CD4-positive, CD25-positive, alpha-beta regulatory T cell (primary cell): ENCODE measurements around the gene NPDC1. TPM values are rescaled to one million over a fixed set of nuclear protein-coding genes. Genes with fewer than 3 reads are reported as not detected.
"Not testable (repeated sequence)": the region's sequence is repeated elsewhere in the genome, so short reads cannot be mapped to it uniquely, and the experiment has no call there.

Experiments
- ATAC-seq, 2 donors: fragments of 150-1000 bp; cut with Tn5 transposase; one replicate each; pipeline ENCODE4 v1.10.0; 2021; ENCODE audit warnings: low read depth in 2 of 2, moderate number of reproducible peaks in 2 of 2, moderate library complexity in 1 of 2
- DNase-seq, 3 donors: peaks; one replicate each; pipeline versions ENCODE4 v3.0.0 to v3.0.0-alpha.2; 2012 to 2022; ENCODE audit warnings: mixed read lengths in 1 of 3
- H3K27ac ChIP-seq: one replicate; pipeline ENCODE4 v1.7.0; 2013; ENCODE audit warnings: mild to moderate bottlenecking, low read length; ENCODE audit not compliant: insufficient read depth, poor library complexity, severe bottlenecking
- H3K27me3 ChIP-seq: one replicate; pipeline ENCODE4 v1.7.0; 2013; ENCODE audit warnings: low read length; ENCODE audit not compliant: control insufficient read depth, insufficient read depth
- H3K36me3 ChIP-seq: one replicate; pipeline ENCODE4 v1.7.0; 2013; ENCODE audit warnings: mild to moderate bottlenecking, low read length, moderate library complexity; ENCODE audit not compliant: control insufficient read depth, insufficient read depth
- H3K4me1 ChIP-seq: 2 replicates; pipeline ENCODE4 v1.7.0; 2013; ENCODE audit warnings: mild to moderate bottlenecking, low read length; ENCODE audit not compliant: insufficient read depth, control insufficient read depth, poor library complexity, severe bottlenecking
- H3K4me3 ChIP-seq: one replicate; pipeline ENCODE4 v1.7.0; 2013; ENCODE audit warnings: low read depth, mild to moderate bottlenecking, low read length, moderate library complexity
- H3K9me3 ChIP-seq, 2 experiments: 1 replicate in 1 of 2; 2 replicates in 1 of 2; pipeline ENCODE4 v1.7.0; 2013; ENCODE audit warnings: low read length in 2 of 2, mild to moderate bottlenecking in 1 of 2, moderate library complexity in 1 of 2; ENCODE audit not compliant: control insufficient read depth in 2 of 2
- H3K27ac Mint-ChIP-seq, 3 donors: one replicate each; pipeline ENCODE4 v1.8.0; 2020 to 2022; ENCODE audit warnings: mild to moderate bottlenecking in 3 of 3, mixed read lengths in 3 of 3, moderate library complexity in 2 of 3
- H3K27me3 Mint-ChIP-seq: one replicate; pipeline ENCODE4 v1.8.0; 2022; ENCODE audit warnings: mild to moderate bottlenecking, mixed read lengths
- H3K36me3 Mint-ChIP-seq: one replicate; pipeline ENCODE4 v1.8.0; 2020; ENCODE audit warnings: mixed read lengths
- H3K4me1 Mint-ChIP-seq, 4 donors: one replicate each; pipeline ENCODE4 v1.8.0; 2020 to 2022; ENCODE audit warnings: mixed read lengths in 4 of 4, mild to moderate bottlenecking in 1 of 4
- H3K4me3 Mint-ChIP-seq, 4 donors: one replicate each; pipeline ENCODE4 v1.8.0; 2020 to 2022; ENCODE audit warnings: mild to moderate bottlenecking in 4 of 4, mixed read lengths in 4 of 4, moderate library complexity in 3 of 4
- H3K9me3 Mint-ChIP-seq, 7 donors: one replicate each; pipeline ENCODE4 v1.8.0; 2020 to 2022; ENCODE audit warnings: mixed read lengths in 7 of 7, mild to moderate bottlenecking in 3 of 7, moderate library complexity in 2 of 7
- polyA plus RNA-seq, 4 donors: library from polyadenylated mRNA; unstranded; fragments of 300-500 nt; fragmentation: Illumina TruSeq; gene quantifications; one replicate each; pipeline ENCODE4 v1.2.3, GENCODE V29; 2021
- total RNA-seq: library from RNA; stranded (reverse); gene quantifications from one replicate; pipeline ENCODE4 v1.2.3, GENCODE V29; 2022

NPDC1 gene
- total and polyA plus RNA-seq, 5 donors from 2014 or later = 4.2 to 106 (median 12.1) TPM

DNA sequence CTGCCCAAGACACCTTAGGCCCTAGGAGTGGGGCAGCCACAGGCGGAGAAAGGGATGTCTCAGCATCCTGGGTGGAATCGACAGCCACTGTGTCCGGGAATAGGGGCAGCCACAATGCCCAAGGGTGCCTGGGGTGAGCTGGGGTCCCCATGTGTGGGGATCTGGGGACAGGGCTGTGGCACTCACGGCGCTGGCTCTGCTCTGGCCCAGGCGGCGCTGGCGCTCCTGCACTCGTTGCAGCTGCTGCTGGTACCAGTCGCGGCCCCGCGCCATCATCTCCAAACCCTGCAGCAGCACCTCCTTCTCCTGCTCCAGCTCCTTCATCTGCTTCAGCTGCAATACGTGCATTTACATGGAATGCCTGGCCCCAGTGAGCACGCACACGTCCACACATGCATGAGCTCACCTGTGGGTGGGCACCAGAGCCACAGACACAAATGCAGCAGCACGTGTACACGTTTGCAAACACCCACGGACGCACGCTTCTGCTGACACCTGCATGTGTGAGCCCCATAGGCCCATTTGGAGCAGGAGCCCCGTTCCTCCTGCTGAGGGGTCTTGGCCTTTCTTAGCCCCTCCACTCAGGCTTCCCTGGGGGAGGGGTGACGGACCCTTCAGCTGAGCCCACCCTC, 19.5 kb upstream of the NPDC1 start:
- peaks cover 4% of the 10 kb centered on the region for H3K27me3 Mint-ChIP-seq
- ATAC-seq = no peak
- peaks cover 4 to 12% (median 7%) of the 10 kb centered on the region in 4 donors for H3K4me1 Mint-ChIP-seq

DNA sequence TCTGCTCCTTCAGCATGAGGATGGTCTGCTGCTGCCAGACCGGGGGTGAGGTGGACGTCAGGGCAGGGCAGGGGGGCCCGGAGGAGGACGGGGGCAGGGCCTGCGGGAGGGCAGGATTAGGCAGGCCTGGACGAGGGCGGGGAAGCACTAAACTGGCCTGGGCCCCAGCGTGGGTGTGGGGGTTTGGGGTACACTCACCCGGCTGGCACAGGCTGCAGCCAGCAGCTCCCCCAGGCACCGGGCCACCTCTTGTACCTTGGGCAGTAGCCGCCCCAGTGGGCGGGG, 18.8 kb upstream of the NPDC1 start:
- Histone ChIP-seq H3K27ac (no peak overlapping the region), H3K4me1 (peaks cover 21% of the 10 kb centered on the region), H3K9me3 (no peaks in the 10 kb centered on the region), H3K36me3 (no peaks in the 10 kb centered on the region), H3K4me3 (no peak overlapping the region), H3K27me3 (no peaks in the 10 kb centered on the region)
- DNase-seq (no peak), ATAC-seq (no peak)
- Mint-ChIP-seq H3K9me3 (peaks cover 0 to 1% (median 0%) of the 10 kb centered on the region in 7 donors), H3K4me1 (peaks cover 4 to 10% (median 7%) of the 10 kb centered on the region in 4 donors), H3K4me3 (no peak overlapping the region), H3K27me3 (peaks cover 4% of the 10 kb centered on the region), H3K36me3 (no peaks in the 10 kb centered on the region), H3K27ac (no peak overlapping the region)

More for the DNA sequence above, 19.5 kb upstream of the NPDC1 start:
- no peak for DNase-seq
- H3K27ac ChIP-seq = no peak overlapping the region
- no peak overlapping the region for H3K4me3 ChIP-seq
- H3K9me3 ChIP-seq = no peaks in the 10 kb centered on the region
- H3K36me3 Mint-ChIP-seq = no peaks in the 10 kb centered on the region
- peaks cover 0 to 1% (median 0%) of the 10 kb centered on the region in 7 donors for H3K9me3 Mint-ChIP-seq
- H3K4me1 ChIP-seq = peaks cover 23% of the 10 kb centered on the region
- no peak overlapping the region for H3K27ac Mint-ChIP-seq
- H3K36me3 ChIP-seq = no peaks in the 10 kb centered on the region
- H3K27me3 ChIP-seq = no peaks in the 10 kb centered on the region
- no peak overlapping the region for H3K4me3 Mint-ChIP-seq

DNA sequence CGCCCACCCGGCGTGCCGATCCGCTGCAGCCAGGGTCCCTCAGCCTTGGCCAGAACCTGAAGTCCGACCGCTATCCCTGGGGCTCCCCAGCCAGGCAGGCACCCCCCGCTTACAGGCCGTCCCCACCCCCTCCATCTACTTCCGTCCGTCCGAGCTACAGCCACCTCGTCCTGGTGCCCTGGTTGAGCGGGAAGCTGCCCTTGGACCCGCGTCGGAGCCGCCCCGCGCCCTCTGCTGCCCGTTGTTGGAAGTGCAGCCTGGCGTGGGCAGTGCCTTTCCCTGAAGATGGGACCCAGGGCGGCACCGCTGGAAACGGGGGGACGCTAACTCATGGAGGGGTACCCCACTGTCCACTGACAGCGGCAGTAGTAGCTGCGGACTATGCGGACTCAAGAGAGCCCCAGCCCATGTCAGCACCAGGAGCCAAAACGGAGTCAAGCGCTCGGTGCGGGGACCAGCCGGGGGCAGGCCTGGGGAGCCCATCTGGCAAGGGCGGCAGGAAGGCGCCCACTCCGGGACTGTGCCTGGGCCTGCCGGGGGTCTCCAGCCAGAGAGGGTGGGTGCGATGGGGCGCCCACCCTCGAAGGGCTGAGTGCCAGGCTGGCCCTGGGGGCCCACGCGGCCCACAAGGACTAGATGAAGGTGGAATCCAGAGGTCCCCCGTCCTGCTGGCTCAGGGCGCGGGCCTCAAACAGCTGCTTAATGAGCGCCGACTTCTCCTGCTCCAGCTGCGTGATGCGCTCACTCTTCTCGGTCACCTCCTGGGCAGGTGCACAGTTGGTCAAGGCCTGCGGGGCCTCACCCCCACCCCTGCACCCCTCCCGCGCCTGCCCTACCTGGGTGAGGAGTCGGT, 18.3 kb upstream of the NPDC1 start:
- Mint-ChIP-seq H3K9me3 (peaks cover 0 to 1% (median 0%) of the 10 kb centered on the region in 7 donors), H3K4me3 (no peak overlapping the region), H3K36me3 (no peaks in the 10 kb centered on the region), H3K4me1 (peaks cover 4 to 9% (median 7%) of the 10 kb centered on the region in 4 donors), H3K27me3 (peaks cover 4% of the 10 kb centered on the region), H3K27ac (peak overlapping the region in 1 of 3 donors; percentile 88)
- ATAC-seq (no peak), DNase-seq (peak in 2 of 3 donors; percentile 37 to 49)
- H3K27ac ChIP-seq = no peak overlapping the region
- peaks cover 15% of the 10 kb centered on the region for H3K4me1 ChIP-seq
- no peaks in the 10 kb centered on the region for H3K36me3 ChIP-seq
- no peak overlapping the region for H3K4me3 ChIP-seq
- H3K27me3 ChIP-seq = no peaks in the 10 kb centered on the region
- H3K9me3 ChIP-seq = no peaks in the 10 kb centered on the region

DNA sequence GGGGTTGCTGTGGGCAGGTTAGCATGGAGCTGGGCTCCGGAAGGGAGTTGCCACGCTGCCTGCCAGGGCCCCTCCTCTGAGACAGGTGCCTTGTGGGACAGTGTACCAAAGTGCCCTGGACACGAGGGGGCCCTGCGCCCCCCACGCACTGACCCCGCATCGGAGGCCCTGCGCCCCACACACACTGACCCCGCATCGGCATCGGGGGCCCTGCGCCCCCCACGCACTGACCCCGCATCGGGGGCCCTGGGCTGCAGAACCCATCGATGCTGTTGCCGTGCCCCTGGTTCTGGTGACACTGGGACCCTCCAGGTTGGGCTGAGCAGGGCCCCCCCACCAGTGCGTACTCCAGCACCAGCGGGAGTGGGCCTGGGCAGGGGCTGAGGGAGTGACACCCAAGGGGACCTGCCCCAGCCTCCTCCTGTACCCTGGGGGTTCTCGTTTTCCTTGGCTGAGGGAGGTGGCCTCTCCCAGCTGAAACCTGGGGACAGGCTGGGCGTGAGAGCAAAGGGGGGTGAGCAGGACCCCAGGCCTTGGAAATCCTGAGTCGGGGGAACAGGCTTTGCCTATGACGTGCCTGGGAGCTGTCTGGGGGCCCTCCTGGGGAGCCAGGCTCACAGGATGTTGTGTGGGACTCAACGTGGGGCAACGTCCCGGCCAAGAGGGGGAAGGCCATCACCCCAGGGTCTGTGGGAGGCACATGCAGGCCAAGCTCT, 17.5 kb upstream of the NPDC1 start:
- no peaks in the 10 kb centered on the region for H3K27me3 ChIP-seq
- peaks cover 8% of the 10 kb centered on the region for H3K4me1 ChIP-seq
- H3K36me3 ChIP-seq = no peaks in the 10 kb centered on the region
- no peaks in the 10 kb centered on the region for H3K9me3 ChIP-seq
- ATAC-seq (no peak), DNase-seq (no peak)
- H3K27ac Mint-ChIP-seq = no peak overlapping the region
- peaks cover 4 to 8% (median 7%) of the 10 kb centered on the region in 4 donors for H3K4me1 Mint-ChIP-seq
- H3K27me3 Mint-ChIP-seq = peaks cover 4% of the 10 kb centered on the region
- peaks cover 0 to 1% (median 0%) of the 10 kb centered on the region in 7 donors for H3K9me3 Mint-ChIP-seq
- no peak overlapping the region for H3K27ac ChIP-seq
- no peak overlapping the region for H3K4me3 Mint-ChIP-seq
- no peak overlapping the region for H3K4me3 ChIP-seq
- no peaks in the 10 kb centered on the region for H3K36me3 Mint-ChIP-seq

DNA sequence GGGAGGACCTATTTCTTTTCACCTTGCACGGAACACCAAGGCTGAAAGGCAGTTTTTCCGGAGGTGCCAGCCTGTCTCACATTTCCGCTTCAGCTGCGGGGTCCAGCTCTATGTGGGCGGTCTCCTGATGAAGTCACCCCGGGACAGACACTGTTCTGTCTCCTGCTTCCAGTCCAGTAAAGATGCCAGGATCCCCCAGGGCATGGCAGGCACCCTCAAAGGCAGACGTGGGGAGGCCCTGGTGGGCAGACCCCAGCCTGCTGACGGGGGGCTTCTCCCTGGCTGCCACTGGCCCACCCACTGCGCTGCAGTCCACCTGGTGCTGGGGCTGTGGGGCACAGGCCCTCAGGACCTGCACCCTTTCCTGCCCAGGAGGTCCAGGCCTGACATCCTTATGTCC, 16.8 kb upstream of the NPDC1 start:
- not testable (repeated sequence) for H3K27ac ChIP-seq, H3K4me1 Mint-ChIP-seq, H3K27me3 Mint-ChIP-seq, H3K9me3 ChIP-seq, H3K36me3 Mint-ChIP-seq, H3K4me1 ChIP-seq, H3K4me3 Mint-ChIP-seq, H3K27me3 ChIP-seq, ATAC-seq, H3K27ac Mint-ChIP-seq, H3K4me3 ChIP-seq, H3K36me3 ChIP-seq, H3K9me3 Mint-ChIP-seq, DNase-seq

DNA sequence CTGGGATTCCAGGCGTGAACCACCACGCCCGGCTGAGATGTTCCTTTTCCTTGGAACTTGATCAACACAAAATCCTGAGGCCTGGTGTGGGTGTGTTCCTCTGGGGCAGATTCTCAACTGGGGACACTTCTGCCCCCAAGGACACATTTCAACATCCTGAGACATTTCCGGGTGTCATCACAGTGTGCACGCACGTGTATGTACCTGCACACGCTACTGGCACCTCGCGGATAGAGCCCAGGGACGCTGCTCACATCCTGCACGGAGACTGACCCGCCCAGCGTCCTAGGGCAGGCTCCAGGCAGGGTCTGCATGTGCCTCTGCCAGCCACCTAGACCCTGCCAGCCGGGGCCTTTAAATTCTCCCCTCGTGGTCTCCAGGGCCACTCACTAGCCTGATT, 16.4 kb upstream of the NPDC1 start:
- Mint-ChIP-seq H3K27me3 (peaks cover 5% of the 10 kb centered on the region), H3K27ac (no peak overlapping the region), H3K4me1 (peaks cover 0 to 3% (median 1%) of the 10 kb centered on the region in 4 donors), H3K36me3 (no peaks in the 10 kb centered on the region), H3K9me3 (no peaks in the 10 kb centered on the region), H3K4me3 (no peak overlapping the region)
- no peak for DNase-seq
- no peaks in the 10 kb centered on the region for H3K36me3 ChIP-seq
- H3K27me3 ChIP-seq = no peaks in the 10 kb centered on the region
- H3K4me3 ChIP-seq = no peak overlapping the region
- H3K27ac ChIP-seq = no peak overlapping the region
- no peaks in the 10 kb centered on the region for H3K9me3 ChIP-seq
- no peak for ATAC-seq
- H3K4me1 ChIP-seq = peaks cover 1% of the 10 kb centered on the region

DNA sequence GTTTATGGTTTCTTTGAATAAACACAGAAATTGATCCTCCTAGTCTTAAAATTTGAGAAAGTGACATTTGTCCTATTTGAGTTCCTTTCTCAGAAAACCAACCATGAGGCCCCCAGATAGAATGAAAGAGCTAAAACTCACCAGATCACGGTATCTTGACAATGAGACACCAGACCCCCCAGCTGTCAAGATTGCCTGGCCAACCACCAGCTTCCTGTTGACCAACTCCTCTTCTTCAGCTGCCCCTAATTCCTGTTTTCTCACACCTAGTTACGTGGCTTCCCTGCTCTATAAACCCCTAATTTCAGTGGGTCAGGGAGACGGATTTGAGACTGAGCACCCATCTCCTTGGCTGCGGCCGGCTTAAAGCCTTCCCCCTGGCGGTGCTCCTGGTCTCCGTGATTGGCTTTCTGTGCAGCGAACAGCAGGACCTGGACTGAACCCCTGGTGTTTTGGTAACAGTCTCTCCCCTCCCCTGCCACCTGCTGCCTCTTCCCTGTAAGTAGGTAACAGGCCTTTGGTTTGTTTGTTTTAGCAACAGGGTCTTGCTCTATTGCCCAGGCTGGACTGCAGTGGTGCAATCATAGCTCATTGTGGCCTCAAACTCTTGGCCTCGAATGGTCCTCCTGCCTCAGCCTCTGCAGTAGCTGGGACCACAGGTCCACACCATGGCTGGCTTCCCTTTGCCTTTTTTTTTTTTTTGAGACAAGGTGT, 12.7 kb upstream of the NPDC1 start:
- no peak overlapping the region for H3K4me3 ChIP-seq
- no peaks in the 10 kb centered on the region for H3K36me3 ChIP-seq
- Mint-ChIP-seq H3K9me3 (no peaks in the 10 kb centered on the region), H3K36me3 (no peaks in the 10 kb centered on the region), H3K4me1 (no peaks in the 10 kb centered on the region), H3K27me3 (peaks cover 13% of the 10 kb centered on the region), H3K27ac (no peak overlapping the region), H3K4me3 (no peak overlapping the region)
- no peaks in the 10 kb centered on the region for H3K27me3 ChIP-seq
- DNase-seq (no peak), ATAC-seq (no peak)
- no peak overlapping the region for H3K27ac ChIP-seq
- no peaks in the 10 kb centered on the region for H3K9me3 ChIP-seq
- H3K4me1 ChIP-seq = peaks cover 7% of the 10 kb centered on the region
